DOHH2 (cell line): ENCODE measurements around the gene RAD51B.

Source experiments
- CTCF ChIP-seq: fragments of 200-600 bp; sonication (generic); IDR thresholded peaks from one replicate; pipeline ENCODE4 v1.5.1; 2014; ENCODE audit warnings: antibody characterized with exemption, mild to moderate bottlenecking, low read depth, low read length; ENCODE audit not compliant: poor library complexity, severe bottlenecking
- EZH2phosphoT487 ChIP-seq: fragments of 200-600 bp; sonication (generic); IDR thresholded peaks from 2 replicates; pipeline ENCODE4 v1.6.1; 2017; ENCODE audit warnings: borderline replicate concordance, mild to moderate bottlenecking, antibody characterized with exemption, low read length, moderate library complexity, mixed read lengths

GRCh38 chr14:68295316-68295816, 475.8 kb downstream of the RAD51B start:
- no peak for TF ChIP-seq CTCF
- no peak for TF ChIP-seq EZH2phosphoT487
